H9 (cell line): Measurements from ENCODE around the gene ARID1B. TPM values are rescaled to one million over a fixed set of nuclear protein-coding genes. Genes with fewer than 3 reads are reported as not detected.

Experiments
- DNase-seq: peaks from one replicate; pipeline ENCODE4 v3.0.0-alpha.2; 2017
- H2AFZ ChIP-seq: one replicate; pipeline ENCODE4 v1.6.1; 2013; ENCODE audit warnings: mild to moderate bottlenecking, low read length, control low read depth, moderate library complexity
- H2AK5ac ChIP-seq: 2 replicates; pipeline ENCODE4 v1.6.1; 2013; ENCODE audit warnings: low read length, control low read depth, mixed read lengths; ENCODE audit not compliant: insufficient read length
- H2BK120ac ChIP-seq: one replicate; pipeline ENCODE4 v1.6.1; 2013; ENCODE audit warnings: low read depth, mild to moderate bottlenecking, low read length, control low read depth, inconsistent platforms; ENCODE audit not compliant: poor library complexity, severe bottlenecking
- H2BK12ac ChIP-seq: 2 replicates; pipeline ENCODE4 v1.6.1; 2013; ENCODE audit warnings: low read length, control low read depth, mixed read lengths, low read depth; ENCODE audit not compliant: insufficient read length
- H2BK15ac ChIP-seq: 2 replicates; pipeline ENCODE4 v1.6.1; 2013; ENCODE audit warnings: low read depth, low read length, control low read depth
- H2BK20ac ChIP-seq: one replicate; pipeline ENCODE4 v1.6.1; 2013; ENCODE audit warnings: low read depth, mild to moderate bottlenecking, low read length, control low read depth, inconsistent platforms; ENCODE audit not compliant: poor library complexity, severe bottlenecking
- H2BK5ac ChIP-seq: 2 replicates; pipeline ENCODE4 v1.6.1; 2013; ENCODE audit warnings: low read length, control low read depth, mixed read lengths; ENCODE audit not compliant: insufficient read length
- H3K14ac ChIP-seq: 2 replicates; pipeline ENCODE4 v1.6.1; 2013; ENCODE audit warnings: low read length, control low read depth; ENCODE audit not compliant: insufficient read depth
- H3K18ac ChIP-seq: 2 replicates; pipeline ENCODE4 v1.6.1; 2013; ENCODE audit warnings: low read depth, mild to moderate bottlenecking, mixed read lengths, low read length, control low read depth; ENCODE audit not compliant: insufficient read length
- H3K23ac ChIP-seq: 2 replicates; pipeline ENCODE4 v1.6.1; 2013; ENCODE audit warnings: low read length, control low read depth, mixed read lengths, low read depth; ENCODE audit not compliant: insufficient read length
- H3K23me2 ChIP-seq: 2 replicates; pipeline ENCODE4 v1.6.1; 2013; ENCODE audit warnings: low read depth, mild to moderate bottlenecking, mixed read lengths, low read length, control low read depth; ENCODE audit not compliant: insufficient read length, poor library complexity, severe bottlenecking
- H3K27ac ChIP-seq: 2 replicates; pipeline ENCODE4 v1.5.1; 2013; ENCODE audit warnings: low read length, control low read depth, mixed read lengths, low read depth; ENCODE audit not compliant: insufficient read length
- H3K27me3 ChIP-seq: 2 replicates; pipeline ENCODE4 v1.6.1; 2013; ENCODE audit warnings: low read length, control low read depth, inconsistent platforms; ENCODE audit not compliant: insufficient read depth
- H3K4ac ChIP-seq: 2 replicates; pipeline ENCODE4 v1.6.1; 2013; ENCODE audit warnings: low read depth, mild to moderate bottlenecking, control low read depth, inconsistent platforms, low read length, moderate library complexity
- H3K4me1 ChIP-seq: 2 replicates; pipeline ENCODE4 v1.6.1; 2013; ENCODE audit warnings: low read length, control low read depth, inconsistent platforms; ENCODE audit not compliant: insufficient read depth
- H3K4me2 ChIP-seq: 2 replicates; pipeline ENCODE4 v1.6.1; 2013; ENCODE audit warnings: low read length, control low read depth, mixed read lengths; ENCODE audit not compliant: insufficient read length, insufficient read depth
- H3K56ac ChIP-seq: 2 replicates; pipeline ENCODE4 v1.6.1; 2013; ENCODE audit warnings: low read depth, mild to moderate bottlenecking, mixed read lengths, low read length, control low read depth; ENCODE audit not compliant: insufficient read length
- H3K79me1 ChIP-seq: 2 replicates; pipeline ENCODE4 v1.6.1; 2013; ENCODE audit warnings: low read depth, mild to moderate bottlenecking, moderate library complexity, low read length, control low read depth, inconsistent platforms; ENCODE audit not compliant: insufficient read depth, poor library complexity, severe bottlenecking
- H3K79me2 ChIP-seq: 2 replicates; pipeline ENCODE4 v1.6.1; 2013; ENCODE audit warnings: low read length, control low read depth, inconsistent platforms; ENCODE audit not compliant: insufficient read depth
- H3K9ac ChIP-seq: 2 replicates; pipeline ENCODE4 v1.6.1; 2013; ENCODE audit warnings: low read length, control low read depth, mixed read lengths; ENCODE audit not compliant: insufficient read length; ENCODE audit errors: extremely low read depth
- H3K9me3 ChIP-seq: one replicate; pipeline ENCODE4 v1.6.1; 2013; ENCODE audit warnings: low read depth, low read length, inconsistent platforms; ENCODE audit not compliant: control insufficient read depth
- H3T11ph ChIP-seq: one replicate; pipeline ENCODE4 v1.6.1; 2013; ENCODE audit warnings: mild to moderate bottlenecking, low read length, control low read depth, inconsistent platforms
- H4K20me1 ChIP-seq: one replicate; pipeline ENCODE4 v1.6.1; 2013; ENCODE audit not compliant: control insufficient read depth, insufficient read length, insufficient read depth
- H4K5ac ChIP-seq: 2 replicates; pipeline ENCODE4 v1.6.1; 2013; ENCODE audit warnings: low read depth, mild to moderate bottlenecking, mixed read lengths, low read length, control low read depth; ENCODE audit not compliant: insufficient read length
- H4K8ac ChIP-seq: replicated peaks from 2 replicates; pipeline ENCODE4 v1.6.1; 2013; ENCODE audit warnings: low read length, control low read depth, mixed read lengths, low read depth; ENCODE audit not compliant: insufficient read length
- H4K91ac ChIP-seq: 2 replicates; pipeline ENCODE4 v1.6.1; 2013; ENCODE audit warnings: low read depth, mild to moderate bottlenecking, moderate library complexity, mixed read lengths, low read length, control low read depth; ENCODE audit not compliant: insufficient read length
- H3K27ac Mint-ChIP-seq, 3 experiments: 2 replicates in 2 of 3; 3 replicates in 1 of 3; pipeline ENCODE4 v1.8.0; 2020 to 2021; ENCODE audit warnings: mixed read lengths in 3 of 3, mild to moderate bottlenecking in 1 of 3, moderate library complexity in 1 of 3
- H3K27me3 Mint-ChIP-seq: 2 replicates; pipeline ENCODE4 v1.8.0; 2021; ENCODE audit warnings: low read depth, mild to moderate bottlenecking, moderate library complexity, mixed read lengths
- H3K36me3 Mint-ChIP-seq, 3 experiments: 2 replicates in 2 of 3; 3 replicates in 1 of 3; pipeline ENCODE4 v1.8.0; 2020 to 2021; ENCODE audit warnings: low read depth in 3 of 3, mixed read lengths in 3 of 3; ENCODE audit not compliant: insufficient read depth in 1 of 3
- H3K4me1 Mint-ChIP-seq, 2 experiments: 2 replicates each; pipeline ENCODE4 v1.8.0; 2020; ENCODE audit warnings: mixed read lengths in 2 of 2
- H3K4me3 Mint-ChIP-seq, 2 experiments: 2 replicates in 1 of 2; 3 replicates in 1 of 2; pipeline ENCODE4 v1.8.0; 2020 to 2021; ENCODE audit warnings: mild to moderate bottlenecking in 2 of 2, mixed read lengths in 2 of 2, moderate library complexity in 1 of 2
- H3K9me3 Mint-ChIP-seq, 2 experiments: 2 replicates in 1 of 2; 3 replicates in 1 of 2; pipeline ENCODE4 v1.8.0; 2020; ENCODE audit warnings: mild to moderate bottlenecking in 2 of 2, mixed read lengths in 2 of 2, moderate library complexity in 1 of 2
- CTCF ChIP-seq: fragments of 200-600 bp; sonication (generic); conservative IDR thresholded peaks from 3 replicates; pipeline ENCODE4 v1.8.0; 2021; ENCODE audit warnings: antibody characterized with exemption, mild to moderate bottlenecking
- WGBS: extraction: QIAGEN DNeasy Blood & Tissue Kit; methylation state at CpG from one replicate; pipeline ENCODE4 v1.1.7; 2013; ENCODE audit warnings: missing lambda C conversion rate, low lambda C conversion rate, mixed read lengths; ENCODE audit not compliant: insufficient read length; ENCODE audit errors: extremely low coverage; 5-methylcytosine and 5-hydroxymethylcytosine counted together
- total RNA-seq: library from RNA; stranded (reverse); gene quantifications from 2 replicates; pipeline ENCODE4 v1.2.1, GENCODE V29; 2021

The ARID1B gene
- total RNA-seq, 1 experiment from 2014 or later, result 88.2 TPM

GRCh38 chr6:157194643-157195042 lies 417.5 kb downstream of the ARID1B start:
- no peak overlapping the region for H2BK15ac ChIP-seq
- H3K9ac ChIP-seq, result no peak overlapping the region
- no peak for TF ChIP-seq CTCF
- no CpG with 5 or more reads among the region's 3 CpGs for WGBS
- H3K27ac ChIP-seq, result no peak overlapping the region
- peaks cover 3% of the 10 kb centered on the region for H4K20me1 ChIP-seq
- H3K4me1 ChIP-seq, result no peaks in the 10 kb centered on the region; the same call in 1 of the 2 replicates
- H2BK12ac ChIP-seq, result no peak overlapping the region
- no peak for DNase-seq
- H3T11ph ChIP-seq, result no peak overlapping the region
- 0 out of 7 replicates have a peak overlapping the region, but pooled peaks of 1 of the 3 experiments have one; percentile 25 for H3K27ac Mint-ChIP-seq
- no peaks in the 10 kb centered on the region for H3K27me3 ChIP-seq
- H3K4me1 Mint-ChIP-seq, result peaks cover 4 to 13% of the 10 kb centered on the region in 2 experiments
- no peak overlapping the region for H3K56ac ChIP-seq
- H4K5ac ChIP-seq, result no peak overlapping the region
- no peak overlapping the region for H4K8ac ChIP-seq
- H2BK5ac ChIP-seq, result no peak overlapping the region
- H2AK5ac ChIP-seq, result no peak overlapping the region
- no peak overlapping the region for H4K91ac ChIP-seq
- no peaks in the 10 kb centered on the region for H3K23me2 ChIP-seq
- no peak overlapping the region for H2BK20ac ChIP-seq
- H2BK120ac ChIP-seq, result no peak overlapping the region
- no peak overlapping the region for H3K4ac ChIP-seq
- H3K4me2 ChIP-seq, result no peak overlapping the region
- no peak overlapping the region for H3K4me3 Mint-ChIP-seq
- H3K14ac ChIP-seq, result no peak overlapping the region
- H3K36me3 Mint-ChIP-seq, result peaks cover 32 to 64% (median 59%) of the 10 kb centered on the region in 3 experiments
- H3K9me3 Mint-ChIP-seq, result no peaks in the 10 kb centered on the region
- no peak overlapping the region for H3K18ac ChIP-seq
- H3K9me3 ChIP-seq, result no peaks in the 10 kb centered on the region
- H3K27me3 Mint-ChIP-seq, result no peaks in the 10 kb centered on the region
- no peak overlapping the region for H2AFZ ChIP-seq
- H3K79me1 ChIP-seq, result no peaks in the 10 kb centered on the region
- H3K23ac ChIP-seq, result no peak overlapping the region
- H3K79me2 ChIP-seq, result no peaks in the 10 kb centered on the region
